K562 (cell line): Measurements from ENCODE around the gene ROM1. TPM values are rescaled to one million over a fixed set of nuclear protein-coding genes. Genes with fewer than 3 reads are reported as not detected.

Experiments used
- CBFA2T2 ChIP-seq: fragments of 450-650 bp; conservative IDR thresholded peaks from 2 replicates; pipeline ENCODE4 v1.6.1; 2017; ENCODE audit warnings: mild to moderate bottlenecking
- CLOCK ChIP-seq: fragments of 250-450 bp; sonication (Bioruptor Pico); IDR thresholded peaks from 2 replicates; pipeline ENCODE4 v1.4.0; 2020; ENCODE audit warnings: mild to moderate bottlenecking, moderate library complexity, borderline replicate concordance
- E2F6 ChIP-seq, 2 experiments: IDR thresholded peaks; 2 replicates each; pipeline ENCODE4 v1.6.1; 2011; ENCODE audit warnings: borderline replicate concordance in 1 of 2, control low read depth in 1 of 2, low read depth in 1 of 2, low read length in 1 of 2, mild to moderate bottlenecking in 1 of 2, mixed read lengths in 1 of 2, moderate library complexity in 1 of 2; ENCODE audit not compliant: insufficient read depth in 1 of 2, insufficient read length in 1 of 2, poor library complexity in 1 of 2, severe bottlenecking in 1 of 2; ENCODE audit errors: extremely low read depth in 1 of 2
- ELF1 ChIP-seq: fragments of 200-800 bp; sonication (Bioruptor generic); IDR thresholded peaks from 2 replicates; pipeline ENCODE4 v1.6.1; 2016; ENCODE audit warnings: missing genetic modification characterization, missing compliant biosample characterization
- ETV5 ChIP-seq: sonication (generic); formaldehyde crosslinking; IDR thresholded peaks from 2 replicates; pipeline ENCODE4 v1.4.0; 2020; ENCODE audit warnings: low read depth, mild to moderate bottlenecking, missing genetic modification reagents
- HDAC1 ChIP-seq, 2 experiments: fragments of 450-650 bp; IDR thresholded peaks; 2 replicates each; pipeline ENCODE4 v1.6.1; 2016 to 2017; ENCODE audit warnings: inconsistent platforms in 1 of 2, mild to moderate bottlenecking in 1 of 2, moderate library complexity in 1 of 2
- HIVEP1 ChIP-seq: fragments of 250-450 bp; sonication (Bioruptor Pico); IDR thresholded peaks from 2 replicates; pipeline ENCODE4 v1.4.0; 2020; ENCODE audit warnings: mild to moderate bottlenecking
- KLF1 ChIP-seq: fragments of 450-650 bp; IDR thresholded peaks from 2 replicates; pipeline ENCODE4 v1.6.1; 2016; ENCODE audit warnings: missing genetic modification characterization, missing compliant biosample characterization
- MXD1 ChIP-seq: fragments of 250-450 bp; sonication (Bioruptor Pico); IDR thresholded peaks from 2 replicates; pipeline ENCODE4 v1.8.0; 2021; ENCODE audit warnings: borderline replicate concordance, mild to moderate bottlenecking, moderate library complexity; ENCODE audit not compliant: poor library complexity, severe bottlenecking
- NBN ChIP-seq: fragments of 450-650 bp; IDR thresholded peaks from 2 replicates; pipeline ENCODE4 v1.6.1; 2016; ENCODE audit warnings: low read depth, mild to moderate bottlenecking
- SMARCB1 ChIP-seq: IDR thresholded peaks from 2 replicates; pipeline ENCODE4 v1.6.1; 2011; ENCODE audit warnings: improper control_type of control experiment, low read depth; ENCODE audit not compliant: insufficient read length
- SREBF2 ChIP-seq: sonication (generic); formaldehyde crosslinking; IDR thresholded peaks from 2 replicates; pipeline ENCODE4 v1.4.0; 2020; ENCODE audit warnings: mild to moderate bottlenecking, missing genetic modification reagents
- SRF ChIP-seq, 2 experiments: fragments of 250-450, 450-650 bp in 1 of 2; sonication (Bioruptor Pico) in 1 of 2; sonication (generic) in 1 of 2; formaldehyde crosslinking; IDR thresholded peaks; 2 replicates each; pipeline versions ENCODE4 v1.5.0 to v1.5.1; 2020 to 2022; ENCODE audit warnings: mild to moderate bottlenecking in 1 of 2, missing genetic modification reagents in 1 of 2
- VEZF1 ChIP-seq: fragments of 200-800 bp; sonication (Bioruptor generic); IDR thresholded peaks from 2 replicates; pipeline ENCODE4 v1.6.1; 2017; ENCODE audit warnings: missing genetic modification characterization, missing compliant biosample characterization
- ZNF408 ChIP-seq: fragments of 250-450 bp; sonication (Bioruptor Pico); IDR thresholded peaks from 2 replicates; pipeline ENCODE4 v1.4.0; 2020; ENCODE audit warnings: low read depth, mild to moderate bottlenecking, moderate library complexity
- ZNF830 ChIP-seq: fragments of 250-450 bp; sonication (Bioruptor Pico); IDR thresholded peaks from 2 replicates; pipeline ENCODE4 v1.5.0; 2021; ENCODE audit warnings: mild to moderate bottlenecking
- ZSCAN32 ChIP-seq: fragments of 450-650 bp; formaldehyde crosslinking; IDR thresholded peaks from 2 replicates; pipeline ENCODE4 v1.4.0; 2020; ENCODE audit warnings: mild to moderate bottlenecking, moderate library complexity
- polyA plus RNA-seq, 8 experiments: library from polyadenylated mRNA; depleted of rRNA in 4 of 8; stranded (reverse) in 5 of 8; unstranded in 3 of 8; fragments of >200 nt; fragmentation: Nextera tagmentation in 2 of 8; fragmentation: Illumina TruSeq in 1 of 8; extraction: Ambion mirVana in 2 of 8; extraction: Trizol in 1 of 8; gene quantifications; 2 replicates each; pipeline versions ENCODE4 v1.2.1 to v1.2.3, GENCODE V29; 2011 to 2014; ENCODE audit warnings: inconsistent platforms in 1 of 8, missing spikeins in 1 of 8
- total RNA-seq, 7 experiments: library from RNA; depleted of rRNA in 6 of 7; stranded (reverse); fragments of >200 nt in 6 of 7; fragmentation: Illumina TruSeq in 2 of 7; extraction: Trizol in 2 of 7; gene quantifications; 2 replicates each; pipeline versions ENCODE4 v1.2.1 to v1.2.3, GENCODE V29; 2011 to 2021; ENCODE audit warnings: low replicate concordance in 1 of 7
- TF ChIP-seq, protein P1 (sequence below): fragments of 450-650 bp; IDR thresholded peaks from one replicate; pipeline ENCODE4 v1.6.1; 2018; ENCODE audit warnings: mild to moderate bottlenecking, moderate library complexity; ENCODE audit not compliant: partially characterized antibody

Gene ROM1
- total and polyA plus RNA-seq, 9 of the 15 experiments (the other 6 are each of a cell fraction or from before 2014, with no cell fraction given) = 0.75 to 4.0 (median 2.6) TPM

GRCh38 chr11:62621567-62622470 lies 8.8 kb downstream of the ROM1 start, which contains the start of gene B3GAT3 (continued):
- TF ChIP-seq ELF1 = peak; percentile 96
- TF ChIP-seq E2F6 (IDR thresholded peaks at IDR 0.05; ENCODE audit: borderline replicate concordance in 1 of 2, extremely low read depth in 1 of 2, insufficient read depth in 1 of 2, insufficient read length in 1 of 2, low read depth in 1 of 2, low read length in 1 of 2, poor library complexity in 1 of 2, severe bottlenecking in 1 of 2) = peak; percentile 93
- TF ChIP-seq SRF (CRISPR knock-in tag; IDR thresholded peaks at IDR 0.05) = peak in 1 of 2 experiments; percentile 45; a peak in 2 of 4 replicates
- TF ChIP-seq HDAC1 (IDR thresholded peaks at IDR 0.05) = peak in 1 of 2 experiments; percentile 98; a peak in 2 of 4 replicates
- TF ChIP-seq MXD1 (CRISPR knock-in tag) = peak; percentile 89
- TF ChIP-seq ZNF408 = no peak
- TF ChIP-seq CBFA2T2 = peak; percentile 42
- no peak for TF ChIP-seq ZSCAN32 (CRISPR knock-in tag)
- TF ChIP-seq SREBF2 (CRISPR knock-in tag) = no peak
- no peak for TF ChIP-seq CLOCK
- peak; percentile 89 for TF ChIP-seq VEZF1 (CRISPR knock-in tag)
- no peak for TF ChIP-seq SMARCB1
- TF ChIP-seq HIVEP1 = 0 out of 2 replicates have a peak, but pooled peaks have one; percentile 19
- peak; percentile 77; the same call in 1 of the 2 replicates for TF ChIP-seq KLF1
- TF ChIP-seq, protein P1, sequence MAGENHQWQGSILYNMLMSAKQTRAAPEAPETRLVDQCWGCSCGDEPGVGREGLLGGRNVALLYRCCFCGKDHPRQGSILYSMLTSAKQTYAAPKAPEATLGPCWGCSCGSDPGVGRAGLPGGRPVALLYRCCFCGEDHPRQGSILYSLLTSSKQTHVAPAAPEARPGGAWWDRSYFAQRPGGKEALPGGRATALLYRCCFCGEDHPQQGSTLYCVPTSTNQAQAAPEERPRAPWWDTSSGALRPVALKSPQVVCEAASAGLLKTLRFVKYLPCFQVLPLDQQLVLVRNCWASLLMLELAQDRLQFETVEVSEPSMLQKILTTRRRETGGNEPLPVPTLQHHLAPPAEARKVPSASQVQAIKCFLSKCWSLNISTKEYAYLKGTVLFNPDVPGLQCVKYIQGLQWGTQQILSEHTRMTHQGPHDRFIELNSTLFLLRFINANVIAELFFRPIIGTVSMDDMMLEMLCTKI = no peak
- peak; percentile 99 for TF ChIP-seq NBN
- TF ChIP-seq ZNF830 (CRISPR knock-in tag) = peak; percentile 75; the same call in 1 of the 2 replicates
- TF ChIP-seq ETV5 (CRISPR knock-in tag) = peak; percentile 99
